DND-41 (cell line): ENCODE results near the gene MIPEP.

ENCODE experiments used
- CTCF ChIP-seq: IDR thresholded peaks from 2 replicates; pipeline ENCODE4 v1.5.1; 2012; ENCODE audit warnings: borderline replicate concordance, low read length, moderate library complexity, mild to moderate bottlenecking; ENCODE audit not compliant: poor library complexity, severe bottlenecking; ENCODE audit errors: extremely low read depth
- EZH2 ChIP-seq: IDR thresholded peaks from 3 replicates; pipeline ENCODE4 v1.6.1; 2012; ENCODE audit warnings: borderline replicate concordance, low read depth, mild to moderate bottlenecking, moderate library complexity, low read length, inconsistent platforms; ENCODE audit not compliant: severe bottlenecking

GRCh38 chr13:23740002-23740401, 149.2 kb downstream of the MIPEP start:
- TF ChIP-seq CTCF (no peak), EZH2 (no peak)
